GM12878 (cell line): ENCODE measurements around the gene MT1E. TPM values are rescaled to one million over a fixed set of nuclear protein-coding genes. Genes with fewer than 3 reads are reported as not detected.
"Not testable (repeated sequence)": the region's sequence is repeated elsewhere in the genome, so short reads cannot be mapped to it uniquely, and the experiment has no call there.

ENCODE experiments used
- ATAC-seq: fragments of 200-7000 bp; cut with Tn5 transposase; 3 replicates; pipeline ENCODE4 v1.9.1; 2020; ENCODE audit warnings: mild to moderate bottlenecking, moderate library complexity
- BruUV-seq: library from RNA; stranded (reverse); fragments of 400-500 nt; replicated peaks from 2 replicates; lab custom pipeline; 2021; lab: Mats Ljungman, UMichigan
- CTCF ChIA-PET: fragments of 300-600 bp; sonication (Branson Sonifier 250); formaldehyde crosslinking; extraction: SDS; loops from one replicate; lab custom pipeline; 2021; ENCODE audit warnings: inconsistent platforms; lab: Yijun Ruan, JAX
- POLR2A ChIA-PET: fragments of 350-600 bp; formaldehyde crosslinking; extraction: SDS; loops from one replicate; lab custom pipeline; 2021; ENCODE audit warnings: inconsistent platforms; lab: Charles Lee
- RAD21 ChIA-PET: fragments of 300-600 bp; sonication (Branson Sonifier 250); formaldehyde crosslinking; loops from one replicate; lab custom pipeline; 2023; ENCODE audit warnings: antibody characterized with exemption; ENCODE audit not compliant: unreplicated experiment; lab: Charles Lee
- SMC1A ChIA-PET: fragments of 300-600 bp; sonication (Branson Sonifier 250); formaldehyde crosslinking; loops from one replicate; lab custom pipeline; 2023; ENCODE audit not compliant: unreplicated experiment, uncharacterized antibody; lab: Charles Lee
- DNase-seq: peaks from one replicate; pipeline ENCODE4 v3.0.0-alpha.2; 2011; ENCODE audit warnings: low read depth, low spot score
- FAIRE-seq: peaks from 3 replicates; lab custom pipeline; 2011; peaks lifted over from hg19 to GRCh38; lab: Jason Lieb, UNC
- H2AFZ ChIP-seq: 2 replicates; pipeline ENCODE4 v1.6.0; 2011; ENCODE audit warnings: low read depth, low read length, control low read depth; ENCODE audit not compliant: control insufficient read depth
- H3K27ac ChIP-seq: 2 replicates; pipeline ENCODE4 v1.5.1; 2011; ENCODE audit warnings: control low read depth; ENCODE audit not compliant: control insufficient read depth, insufficient read depth
- H3K27me3 ChIP-seq, 2 experiments: replicated peaks in 1 of 2; 2 replicates each; pipeline versions ENCODE4 v1.6.0 to v1.6.1; 2011; ENCODE audit warnings: low read length in 1 of 2; ENCODE audit not compliant: control insufficient read depth in 2 of 2, insufficient read depth in 2 of 2
- H3K36me3 ChIP-seq, 2 experiments: 2 replicates each; pipeline ENCODE4 v1.5.1; 2011; ENCODE audit warnings: low read length in 1 of 2; ENCODE audit not compliant: control insufficient read depth in 2 of 2, insufficient read depth in 2 of 2
- H3K4me1 ChIP-seq: 2 replicates; pipeline ENCODE4 v1.6.1; 2011; ENCODE audit warnings: mild to moderate bottlenecking, low read length, moderate library complexity, mixed read lengths; ENCODE audit not compliant: control insufficient read depth, insufficient read depth
- H3K4me2 ChIP-seq: 2 replicates; pipeline ENCODE4 v1.6.0; 2011; ENCODE audit warnings: control low read depth; ENCODE audit not compliant: control insufficient read depth, insufficient read depth
- H3K4me3 ChIP-seq: fragments of 200-600 bp; sonication (generic); 2 replicates; pipeline ENCODE4 v1.5.1; 2016
- H3K79me2 ChIP-seq: 2 replicates; pipeline ENCODE4 v1.6.0; 2011; ENCODE audit warnings: low read length; ENCODE audit not compliant: control insufficient read depth, insufficient read depth
- H3K9ac ChIP-seq: 2 replicates; pipeline ENCODE4 v1.8.0; 2011; ENCODE audit warnings: low read length, control low read depth, mixed read lengths; ENCODE audit not compliant: control insufficient read depth, insufficient read depth
- H3K9me3 ChIP-seq: replicated peaks from 3 replicates; pipeline ENCODE4 v1.5.1; 2011; ENCODE audit warnings: mild to moderate bottlenecking, low read length; ENCODE audit not compliant: control insufficient read depth, insufficient read depth
- H4K20me1 ChIP-seq: 2 replicates; pipeline ENCODE4 v1.6.0; 2011; ENCODE audit not compliant: control insufficient read depth, insufficient read depth
- ETV6 ChIP-seq, 2 experiments: fragments of 450-650 bp in 1 of 2; IDR thresholded peaks in 1 of 2; conservative IDR thresholded peaks in 1 of 2; 2 replicates each; pipeline ENCODE4 v1.6.1; 2014; ENCODE audit warnings: antibody characterized with exemption in 1 of 2, borderline replicate concordance in 1 of 2, low read depth in 1 of 2, mild to moderate bottlenecking in 1 of 2, moderate library complexity in 1 of 2
- PML ChIP-seq: IDR thresholded peaks from 2 replicates; pipeline ENCODE4 v1.6.1; 2012; ENCODE audit warnings: low read length, inconsistent platforms
- SMAD5 ChIP-seq: IDR thresholded peaks from 2 replicates; pipeline ENCODE4 v1.6.1; 2016; ENCODE audit warnings: antibody characterized with exemption, low read depth
- ZNF207 ChIP-seq: fragments of 450-650 bp; IDR thresholded peaks from 2 replicates; pipeline ENCODE4 v1.6.1; 2014; ENCODE audit warnings: antibody characterized with exemption, mild to moderate bottlenecking, borderline replicate concordance
- WGBS: methylation state at CpG from one replicate; pipeline ENCODE4 v1.1.6; 2016; ENCODE audit warnings: low lambda C conversion rate; ENCODE audit not compliant: insufficient replicate concordance, insufficient coverage; ENCODE audit errors: missing lambda C conversion rate; 5-methylcytosine and 5-hydroxymethylcytosine counted together
- in situ Hi-C: fragments of 300-500 bp; cut with MboI; formaldehyde crosslinking; loops from 9 replicates; pipeline ENCODE4 v1.14.3; 2018; ENCODE audit warnings: mixed read lengths
- intact Hi-C: fragments of 100-400 bp; cut with micrococcal nuclease; formaldehyde crosslinking; loops from one replicate; pipeline ENCODE4 v1.14.2; 2022; ENCODE audit not compliant: unreplicated experiment
- polyA plus RNA-seq, 11 experiments: library from polyadenylated mRNA; depleted of rRNA in 4 of 11; unstranded in 6 of 11; stranded (reverse) in 5 of 11; fragments of >200 nt; fragmentation: Nextera tagmentation in 4 of 11; fragmentation: Illumina TruSeq in 1 of 11; extraction: Ambion mirVana in 4 of 11; extraction: Trizol in 1 of 11; gene quantifications; 1 replicate in 1 of 11; 2 replicates in 10 of 11; pipeline versions ENCODE4 v1.2.1 to v1.2.3, GENCODE V29; 2011 to 2016; ENCODE audit warnings: inconsistent platforms in 2 of 11, missing spikeins in 2 of 11, low read depth in 1 of 11
- total RNA-seq, 4 experiments: library from RNA; depleted of rRNA in 3 of 4; stranded (reverse); fragments of >200 nt in 3 of 4; fragmentation: Illumina TruSeq in 1 of 4; extraction: Trizol in 1 of 4; gene quantifications; 2 replicates each; pipeline versions ENCODE4 v1.2.1 to v1.2.3, GENCODE V29; 2013 to 2021

The MT1E gene
- total and polyA plus RNA-seq, 10 of the 15 experiments (the other 5 are each of a cell fraction or from before 2014, with no cell fraction given), result 5.8 to 22.3 (median 16.5) TPM

DNA sequence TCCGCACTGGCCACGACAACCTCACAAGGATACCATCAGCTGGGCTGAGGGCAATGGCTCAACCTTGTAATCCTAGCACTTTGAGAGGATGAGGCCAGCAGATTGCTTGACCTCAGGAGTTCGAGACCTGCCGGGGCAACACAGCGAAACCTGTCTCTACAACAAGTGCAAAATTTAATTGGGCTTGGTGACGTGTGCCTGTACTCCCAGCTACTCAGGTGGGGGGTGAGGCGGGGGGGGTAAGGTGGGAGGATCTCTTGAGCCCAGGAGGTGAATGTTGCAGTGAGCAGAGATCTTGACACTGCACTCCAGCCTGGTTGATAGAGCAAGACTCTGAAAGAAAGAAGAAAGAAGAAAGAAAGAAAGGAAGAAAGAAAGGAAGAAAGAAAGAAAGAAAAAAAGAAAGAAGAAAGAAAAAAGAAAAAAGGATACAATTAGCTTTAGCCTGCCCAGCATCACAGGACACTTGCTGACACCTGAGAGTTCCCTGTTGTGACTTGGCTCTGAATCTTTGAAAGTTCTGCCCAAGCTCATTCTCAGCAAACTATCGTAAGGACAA is 5.2 kb upstream of the MT1E start:
- ATAC-seq, result no peak
- TF ChIP-seq ZNF207 (no peak), SMAD5 (no peak), ETV6 (conservative IDR thresholded peaks at IDR 0.05 in 1 of 2, IDR thresholded peaks at IDR 0.05 in 1 of 2; ENCODE audit: borderline replicate concordance in 1 of 2, low read depth in 1 of 2) (no peak), PML (no peak)
- Histone ChIP-seq H3K4me1 (no peaks in the 10 kb centered on the region), H3K4me2 (no peak overlapping the region), H3K9ac (no peak overlapping the region), H3K79me2 (no peaks in the 10 kb centered on the region), H2AFZ (no peak overlapping the region), H3K9me3 (no peaks in the 10 kb centered on the region), H3K36me3 (no peaks in the 10 kb centered on the region), H3K27me3 (peaks cover 0 to 5% of the 10 kb centered on the region in 2 experiments; a peak in 3 of 4 replicates), H3K27ac (no peak overlapping the region), H4K20me1 (no peaks in the 10 kb centered on the region), H3K4me3 (no peak overlapping the region)
- CTCF ChIA-PET, result no interaction called here
- BruUV-seq, result no TSS peak
- POLR2A ChIA-PET, result no interaction called here
- in situ Hi-C loops, result no loop called here
- FAIRE-seq, result no peak
- DNase-seq, result no peak
- intact Hi-C loops, result no loop called here
- 60% methylated on average over 8 of the region's 8 CpGs for WGBS
- SMC1A ChIA-PET, result interaction anchor here (0.9 to 1.0 kb wide), 2 partner anchors 10 to 81 kb away, joined by 3 to 4 read pairs; no protein-coding TSS in a partner anchor
- RAD21 ChIA-PET, result no interaction called here

DNA sequence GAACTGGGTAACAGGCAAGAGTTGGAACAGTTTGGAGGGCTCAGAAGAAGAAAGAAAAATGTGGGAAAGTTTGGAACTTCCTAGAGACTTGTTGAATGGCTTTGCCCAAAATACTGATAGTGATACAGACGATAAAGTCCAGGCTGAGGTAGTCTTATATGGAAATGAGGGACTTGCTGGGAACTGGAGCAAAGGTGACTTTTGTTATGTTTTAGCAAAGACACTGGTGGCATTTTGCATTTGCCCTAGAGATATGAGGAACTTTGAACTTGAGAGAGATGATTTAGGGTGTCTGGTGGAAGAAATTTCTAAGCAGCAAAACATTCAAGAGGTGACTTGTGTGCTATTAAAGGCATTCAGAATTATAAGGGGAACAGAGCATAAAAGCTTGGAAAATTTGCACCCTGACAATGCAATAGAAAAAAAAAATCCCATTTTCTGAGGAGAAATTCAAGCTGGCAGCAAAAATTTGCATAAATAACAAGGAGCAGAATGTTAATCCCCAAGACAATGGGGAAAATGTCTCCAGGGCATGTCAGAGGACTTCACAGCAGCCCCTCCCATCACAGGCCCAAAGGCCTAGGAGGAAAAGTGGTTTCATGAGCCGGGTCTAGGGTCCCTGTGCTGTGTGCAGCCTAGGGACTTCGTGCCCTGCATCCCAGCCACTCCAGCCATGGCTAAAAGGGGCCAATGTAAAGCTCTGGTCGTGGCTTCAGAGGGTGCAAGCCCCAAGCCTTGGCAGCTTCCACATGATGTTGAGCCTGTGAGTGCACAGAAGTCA is 3.7 kb upstream of the MT1E start:
- SMC1A ChIA-PET, result interaction anchor here (1.9 to 2.9 kb wide), 2 partner anchors 10 to 80 kb away, joined by 6 to 12 read pairs; no protein-coding TSS in a partner anchor
- RAD21 ChIA-PET, FAIRE-seq, H4K20me1 ChIP-seq, DNase-seq, H3K4me1 ChIP-seq, intact Hi-C loops, H3K4me2 ChIP-seq, BruUV-seq, H3K79me2 ChIP-seq, H2AFZ ChIP-seq, in situ Hi-C loops, H3K4me3 ChIP-seq, ATAC-seq, H3K36me3 ChIP-seq, H3K27me3 ChIP-seq, H3K9ac ChIP-seq, H3K27ac ChIP-seq, H3K9me3 ChIP-seq: not testable (repeated sequence)
- CTCF ChIA-PET, result interaction anchor here (1.7 kb wide), 1 partner anchor 11 kb away, joined by 7 read pairs; no protein-coding TSS in a partner anchor
- POLR2A ChIA-PET, result interaction anchor here (0.6 kb wide), 1 partner anchor 18 kb away, joined by 3 read pairs; no protein-coding TSS in a partner anchor
- WGBS, result 1% methylated on average over 4 of the region's 4 CpGs

DNA sequence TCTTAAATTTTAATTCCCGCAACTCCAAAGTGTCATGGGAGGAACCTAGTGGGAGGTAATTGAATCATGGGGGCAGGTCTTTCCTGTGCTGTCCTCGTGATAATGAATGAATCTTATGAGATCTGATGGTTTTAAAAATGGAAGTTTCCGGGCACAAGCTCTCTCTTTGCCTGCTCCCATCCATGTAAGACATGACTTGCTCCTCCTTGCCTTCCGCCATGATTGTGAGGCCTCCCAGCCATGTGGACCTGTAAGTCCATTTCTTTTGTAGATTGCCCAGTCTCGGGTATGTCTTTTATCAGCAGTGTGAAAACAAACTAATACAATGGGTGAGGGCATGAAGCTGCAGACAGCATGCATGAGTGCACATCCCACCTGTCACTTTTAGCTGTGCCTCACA is 2.4 kb upstream of the MT1E start:
- H3K4me1 ChIP-seq, H3K9ac ChIP-seq, H3K27me3 ChIP-seq, ATAC-seq, H3K4me3 ChIP-seq, H2AFZ ChIP-seq, H4K20me1 ChIP-seq, FAIRE-seq, in situ Hi-C loops, DNase-seq, H3K9me3 ChIP-seq, H3K79me2 ChIP-seq, H3K4me2 ChIP-seq, BruUV-seq, H3K27ac ChIP-seq, H3K36me3 ChIP-seq, intact Hi-C loops: not testable (repeated sequence)
- CTCF ChIA-PET, result interaction anchor here (1.1 to 1.7 kb wide), 4 partner anchors 10 to 20 kb away, joined by 3 to 7 read pairs (median 4); partner anchors contain the start of gene MT2A
- POLR2A ChIA-PET, result interaction anchor here (1.2 to 1.3 kb wide), 2 partner anchors 10 to 12 kb away, joined by 4 read pairs; no protein-coding TSS in a partner anchor
- RAD21 ChIA-PET, result interaction anchor here (1.0 to 1.1 kb wide), 2 partner anchors 15 to 20 kb away, joined by 3 to 4 read pairs; partner anchors contain the start of gene MT2A
- 51% methylated on average over 5 of the region's 5 CpGs for WGBS
- SMC1A ChIA-PET, result interaction anchor here (1.1 to 2.9 kb wide), 8 partner anchors 10 to 176 kb away, joined by 3 to 12 read pairs (median 4); no protein-coding TSS in a partner anchor
